SK-N-SH treated with all-trans-retinoic acid at 6 μM for 48 hours (cell line): ENCODE results near the gene BMPR2.

Experiments
- ATAC-seq: fragments of 200-7000 bp; cut with Tn5 transposase; 3 replicates; pipeline ENCODE4 v1.9.1; 2020; ENCODE audit warnings: mild to moderate bottlenecking, moderate library complexity
- ARNTL ChIP-seq: fragments of 450-650 bp; formaldehyde crosslinking; IDR thresholded peaks from 2 replicates; pipeline ENCODE4 v1.5.0; 2020; ENCODE audit warnings: low read depth, mild to moderate bottlenecking, moderate library complexity, borderline replicate concordance
- CREB5 ChIP-seq: fragments of 250-450 bp; sonication (Bioruptor Pico); IDR thresholded peaks from 2 replicates; pipeline ENCODE4 v1.5.1; 2020; ENCODE audit warnings: low read depth, mild to moderate bottlenecking, moderate library complexity
- CSDC2 ChIP-seq: fragments of 250-450 bp; sonication (Bioruptor Pico); IDR thresholded peaks from 2 replicates; pipeline ENCODE4 v1.5.0; 2020; ENCODE audit warnings: mild to moderate bottlenecking, moderate library complexity
- CSRNP3 ChIP-seq: fragments of 250-450 bp; sonication (Bioruptor Pico); IDR thresholded peaks from 2 replicates; pipeline ENCODE4 v1.5.1; 2021; ENCODE audit warnings: mild to moderate bottlenecking, moderate library complexity
- ESRRG ChIP-seq: fragments of 250-450 bp; sonication (Bioruptor Pico); IDR thresholded peaks from 2 replicates; pipeline ENCODE4 v1.6.1; 2021; ENCODE audit warnings: mild to moderate bottlenecking
- GLIS3 ChIP-seq: fragments of 250-450 bp; sonication (Bioruptor Pico); IDR thresholded peaks from 2 replicates; pipeline ENCODE4 v1.5.0; 2020; ENCODE audit warnings: mild to moderate bottlenecking, moderate library complexity
- ISL1 ChIP-seq: fragments of 250-450 bp; sonication (Bioruptor Pico); IDR thresholded peaks from 2 replicates; pipeline ENCODE4 v2.1.2; 2022; ENCODE audit warnings: mild to moderate bottlenecking, moderate library complexity
- PATZ1 ChIP-seq: fragments of 250-450 bp; sonication (Bioruptor Pico); IDR thresholded peaks from 2 replicates; pipeline ENCODE4 v1.8.0; 2020; ENCODE audit warnings: mild to moderate bottlenecking, moderate library complexity, borderline replicate concordance
- POU6F1 ChIP-seq: fragments of 250-450 bp; sonication (Bioruptor Pico); IDR thresholded peaks from 2 replicates; pipeline ENCODE4 v1.8.0; 2021; ENCODE audit warnings: low read depth, mild to moderate bottlenecking, moderate library complexity, borderline replicate concordance
- PPARA ChIP-seq: fragments of 250-450 bp; sonication (Bioruptor Pico); IDR thresholded peaks from 2 replicates; pipeline ENCODE4 v1.5.0; 2020; ENCODE audit warnings: mild to moderate bottlenecking, borderline replicate concordance
- RARB ChIP-seq: fragments of 250-450 bp; sonication (Bioruptor Pico); IDR thresholded peaks from 2 replicates; pipeline ENCODE4 v1.8.0; 2021; ENCODE audit warnings: mild to moderate bottlenecking, moderate library complexity
- SNAI2 ChIP-seq: fragments of 250-450 bp; sonication (Bioruptor Pico); IDR thresholded peaks from 2 replicates; pipeline ENCODE4 v1.5.0; 2020; ENCODE audit warnings: mild to moderate bottlenecking, moderate library complexity
- TSHZ2 ChIP-seq: fragments of 250-450 bp; sonication (Bioruptor Pico); IDR thresholded peaks from 2 replicates; pipeline ENCODE4 v1.5.0; 2020; ENCODE audit warnings: mild to moderate bottlenecking, moderate library complexity
- ZC3H10 ChIP-seq: fragments of 250-450 bp; sonication (Bioruptor Pico); IDR thresholded peaks from 2 replicates; pipeline ENCODE4 v1.5.1; 2021; ENCODE audit warnings: mild to moderate bottlenecking, moderate library complexity
- ZFP3 ChIP-seq: fragments of 250-450 bp; sonication (Bioruptor Pico); IDR thresholded peaks from 2 replicates; pipeline ENCODE4 v1.5.0; 2020; ENCODE audit warnings: mild to moderate bottlenecking, moderate library complexity
- ZNF565 ChIP-seq: fragments of 450-650 bp; formaldehyde crosslinking; conservative IDR thresholded peaks from 2 replicates; pipeline ENCODE4 v1.5.0; 2020; ENCODE audit warnings: low read depth, mild to moderate bottlenecking, moderate library complexity
- ZNF70 ChIP-seq: fragments of 450-650 bp; formaldehyde crosslinking; IDR thresholded peaks from 2 replicates; pipeline ENCODE4 v1.5.0; 2020; ENCODE audit warnings: mild to moderate bottlenecking, moderate library complexity
- ZNF8 ChIP-seq: fragments of 450-650 bp; formaldehyde crosslinking; IDR thresholded peaks from 2 replicates; pipeline ENCODE4 v1.5.0; 2020; ENCODE audit warnings: mild to moderate bottlenecking, moderate library complexity

The BMPR2 gene

GRCh38 chr2:202588647-202589581, 212.8 kb downstream of the BMPR2 start (continued):
- TF ChIP-seq POU6F1 (CRISPR knock-in tag): no peak
- TF ChIP-seq ESRRG (CRISPR knock-in tag): no peak
- no peak for TF ChIP-seq PPARA
- TF ChIP-seq, all 23 proteins: peak for 0

- TF ChIP-seq ZC3H10 (CRISPR knock-in tag) (no peak), ISL1 (CRISPR knock-in tag) (no peak), CSDC2 (CRISPR knock-in tag) (no peak), SNAI2 (no peak), ZNF565 (CRISPR knock-in tag) (no peak), GLIS3 (CRISPR knock-in tag) (no peak), POU6F1 (CRISPR knock-in tag) (no peak), TSHZ2 (CRISPR knock-in tag) (no peak), ZNF70 (CRISPR knock-in tag) (no peak), CREB5 (CRISPR knock-in tag) (no peak), CSRNP3 (CRISPR knock-in tag) (no peak), PATZ1 (CRISPR knock-in tag) (no peak), PPARA (no peak), ZNF8 (CRISPR knock-in tag) (no peak), ZFP3 (CRISPR knock-in tag) (no peak)
- no peak for ATAC-seq
Measured at GRCh38 chr2:202589582-202589949, 213.4 kb downstream of the BMPR2 start.

- TF ChIP-seq ARNTL (no peak), ZC3H10 (CRISPR knock-in tag) (no peak), PATZ1 (CRISPR knock-in tag) (no peak), CSDC2 (CRISPR knock-in tag) (no peak), RARB (CRISPR knock-in tag) (no peak), GLIS3 (CRISPR knock-in tag) (no peak), ZFP3 (CRISPR knock-in tag) (no peak), PPARA (no peak)
- TF ChIP-seq, all 23 proteins: peak for 0
Measured at GRCh38 chr2:202592566-202592965, 216.4 kb downstream of the BMPR2 start.

More at GRCh38 chr2:202592566-202592965, 216.4 kb downstream of the BMPR2 start:
- ATAC-seq: no peak
